Right atrium auricular region (tissue), 2 donors: ENCODE results near the gene CDK6. TPM values are rescaled to one million over a fixed set of nuclear protein-coding genes. Genes with fewer than 3 reads are reported as not detected.
A peak's percentile ranks its signal among the peaks of the same experiment; 100 is the strongest.

Experiments
- DNase-seq: peaks from one replicate; pipeline ENCODE4 v3.0.0-alpha.2; 2019; ENCODE audit warnings: low spot score
- H3K27ac ChIP-seq, 2 donors: fragments of 200-600 bp; sonication (generic); 1 replicate in 1 of 2; 2 replicates in 1 of 2; pipeline ENCODE4 v1.5.1; 2016 to 2019
- H3K27me3 ChIP-seq, 2 donors: fragments of 200-600 bp; sonication (generic); one replicate each; pipeline versions ENCODE4 v1.5.1 to v1.6.0; 2017 to 2019
- H3K36me3 ChIP-seq: fragments of 200-600 bp; sonication (generic); one replicate; pipeline ENCODE4 v1.5.1; 2016
- H3K4me1 ChIP-seq, 2 donors: fragments of 200-600 bp; sonication (generic); one replicate each; pipeline versions ENCODE4 v1.5.1 to v1.6.0; 2017 to 2019
- H3K4me3 ChIP-seq, 2 donors: fragments of 200-600 bp; sonication (generic); 1 replicate in 1 of 2; 2 replicates in 1 of 2; pipeline ENCODE4 v1.5.1; 2017 to 2019; ENCODE audit warnings: mild to moderate bottlenecking in 1 of 2, moderate library complexity in 1 of 2
- H3K9me3 ChIP-seq, 2 donors: fragments of 200-600 bp; sonication (generic); one replicate each; pipeline ENCODE4 v1.5.1; 2019
- total RNA-seq, 2 donors: library from RNA; depleted of rRNA; stranded (reverse); fragments of >200 nt; gene quantifications; one replicate each; pipeline ENCODE4 v1.1.0, GENCODE V29; 2016
- TF ChIP-seq, protein P1 (sequence below), 2 donors: fragments of 200-600 bp; sonication (generic); IDR thresholded peaks; one replicate each; pipeline ENCODE4 v1.5.1; 2019; ENCODE audit warnings: antibody characterized with exemption in 2 of 2

CDK6 gene
- total RNA-seq, 2 donors from 2014 or later, result 10.6 to 12.4 TPM

DNA sequence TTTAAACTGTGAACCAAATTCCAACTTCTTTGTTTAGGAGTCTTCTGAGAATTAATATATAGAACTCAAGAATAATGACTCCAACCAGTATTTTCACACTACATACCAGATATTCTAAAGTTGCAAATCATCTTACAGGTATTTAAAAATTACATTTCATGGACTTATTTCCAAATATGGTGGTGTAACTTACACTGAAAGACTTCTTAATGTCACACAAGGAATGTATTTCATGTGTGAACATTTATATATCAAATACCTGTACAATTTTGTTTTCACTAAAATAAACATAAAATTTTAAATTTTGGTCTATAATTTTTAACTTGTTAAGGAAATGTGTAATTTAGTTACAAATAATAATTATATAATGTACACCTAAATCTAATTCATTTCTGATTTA, 2.6 kb upstream of the CDK6 start:
- Histone ChIP-seq H3K27me3 (no peaks in the 10 kb centered on the region), H3K9me3 (no peaks in the 10 kb centered on the region), H3K27ac (no peak overlapping the region), H3K4me3 (no peak overlapping the region), H3K36me3 (no peaks in the 10 kb centered on the region), H3K4me1 (no peaks in the 10 kb centered on the region)
- TF ChIP-seq, protein P1, sequence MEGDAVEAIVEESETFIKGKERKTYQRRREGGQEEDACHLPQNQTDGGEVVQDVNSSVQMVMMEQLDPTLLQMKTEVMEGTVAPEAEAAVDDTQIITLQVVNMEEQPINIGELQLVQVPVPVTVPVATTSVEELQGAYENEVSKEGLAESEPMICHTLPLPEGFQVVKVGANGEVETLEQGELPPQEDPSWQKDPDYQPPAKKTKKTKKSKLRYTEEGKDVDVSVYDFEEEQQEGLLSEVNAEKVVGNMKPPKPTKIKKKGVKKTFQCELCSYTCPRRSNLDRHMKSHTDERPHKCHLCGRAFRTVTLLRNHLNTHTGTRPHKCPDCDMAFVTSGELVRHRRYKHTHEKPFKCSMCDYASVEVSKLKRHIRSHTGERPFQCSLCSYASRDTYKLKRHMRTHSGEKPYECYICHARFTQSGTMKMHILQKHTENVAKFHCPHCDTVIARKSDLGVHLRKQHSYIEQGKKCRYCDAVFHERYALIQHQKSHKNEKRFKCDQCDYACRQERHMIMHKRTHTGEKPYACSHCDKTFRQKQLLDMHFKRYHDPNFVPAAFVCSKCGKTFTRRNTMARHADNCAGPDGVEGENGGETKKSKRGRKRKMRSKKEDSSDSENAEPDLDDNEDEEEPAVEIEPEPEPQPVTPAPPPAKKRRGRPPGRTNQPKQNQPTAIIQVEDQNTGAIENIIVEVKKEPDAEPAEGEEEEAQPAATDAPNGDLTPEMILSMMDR (IDR thresholded peaks at IDR 0.05), result no peak
- no peak for DNase-seq

DNA sequence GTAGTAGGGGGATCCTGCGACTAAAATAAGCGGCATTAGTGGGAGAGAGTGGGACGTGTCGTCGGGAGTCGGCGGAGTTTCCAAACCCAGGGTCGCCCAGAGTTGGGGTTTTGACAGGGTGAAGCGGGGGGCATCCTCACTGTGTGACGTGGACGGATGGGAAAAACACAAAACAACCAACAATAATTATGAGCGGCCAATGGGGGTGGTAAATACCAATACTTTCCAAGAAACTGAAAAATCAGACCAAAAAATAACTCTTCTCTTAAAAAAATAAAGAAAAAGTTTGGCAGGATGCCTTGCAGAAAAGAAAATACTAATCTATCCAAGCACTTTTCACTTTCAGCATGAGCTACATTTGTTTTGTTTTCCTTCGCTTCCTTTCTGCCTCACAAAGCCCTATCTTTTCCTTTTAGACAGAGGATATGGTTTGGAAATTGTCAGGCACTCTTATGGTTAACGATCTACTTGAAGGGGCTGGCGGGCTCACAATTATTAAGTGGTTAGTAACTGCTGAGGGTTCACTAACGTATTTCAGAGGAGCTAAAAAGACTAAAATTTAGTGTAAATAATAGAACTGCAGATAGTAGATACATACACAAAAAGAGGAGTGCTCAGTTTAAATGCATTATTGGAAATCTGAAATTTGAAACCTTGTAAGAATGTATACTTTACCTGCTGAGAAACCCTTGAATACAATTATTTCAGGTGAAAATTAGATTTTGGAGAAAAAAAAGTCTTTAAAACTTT, 802 bp upstream of the CDK6 start:
- Histone ChIP-seq H3K4me3 (peak overlapping the region; percentile 84 to 86), H3K9me3 (no peaks in the 10 kb centered on the region), H3K36me3 (no peaks in the 10 kb centered on the region), H3K27ac (peak overlapping the region; percentile 95), H3K27me3 (no peaks in the 10 kb centered on the region), H3K4me1 (peaks cover 0 to 6% of the 10 kb centered on the region in 2 donors)
- TF ChIP-seq, protein P1 (IDR thresholded peaks at IDR 0.05), result no peak
- no peak for DNase-seq

DNA sequence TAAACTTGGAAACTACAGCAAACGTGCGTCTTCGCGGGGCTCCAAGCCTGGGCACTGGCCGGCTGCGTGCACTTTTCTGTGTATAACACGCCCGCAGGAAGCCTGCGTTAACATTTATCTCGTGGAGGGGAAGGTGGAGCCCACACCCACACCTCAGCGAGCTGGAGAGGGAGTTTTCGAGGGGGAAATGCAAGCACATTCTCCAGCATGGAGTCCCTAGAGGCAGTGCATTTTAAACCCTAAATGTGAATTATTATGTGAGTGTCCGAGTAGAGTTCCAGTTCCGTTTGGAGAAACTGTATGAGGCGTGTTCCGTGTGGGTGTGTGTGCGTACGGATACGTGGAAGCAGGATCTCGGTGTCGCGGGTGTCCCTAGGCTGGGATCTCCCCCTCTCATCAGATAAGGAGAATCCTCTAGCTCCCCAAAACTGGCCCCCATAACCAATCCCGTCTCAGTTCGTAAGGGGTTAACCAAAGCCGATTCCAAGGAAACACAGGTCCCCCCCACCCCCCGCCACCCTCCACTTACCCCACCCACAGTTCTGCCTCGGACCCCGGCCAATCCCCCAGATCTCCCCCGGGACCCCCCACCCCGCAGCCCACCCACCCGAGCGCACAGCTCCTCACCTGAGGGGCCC, 403 bp downstream of the CDK6 start:
- Histone ChIP-seq H3K27me3 (no peaks in the 10 kb centered on the region), H3K27ac (peak overlapping the region; percentile 95), H3K36me3 (no peaks in the 10 kb centered on the region), H3K9me3 (no peaks in the 10 kb centered on the region), H3K4me3 (peak overlapping the region; percentile 84 to 86), H3K4me1 (peaks cover 0 to 18% of the 10 kb centered on the region in 2 donors)
- no peak for DNase-seq
- TF ChIP-seq, protein P1 (IDR thresholded peaks at IDR 0.05), result no peak

DNA sequence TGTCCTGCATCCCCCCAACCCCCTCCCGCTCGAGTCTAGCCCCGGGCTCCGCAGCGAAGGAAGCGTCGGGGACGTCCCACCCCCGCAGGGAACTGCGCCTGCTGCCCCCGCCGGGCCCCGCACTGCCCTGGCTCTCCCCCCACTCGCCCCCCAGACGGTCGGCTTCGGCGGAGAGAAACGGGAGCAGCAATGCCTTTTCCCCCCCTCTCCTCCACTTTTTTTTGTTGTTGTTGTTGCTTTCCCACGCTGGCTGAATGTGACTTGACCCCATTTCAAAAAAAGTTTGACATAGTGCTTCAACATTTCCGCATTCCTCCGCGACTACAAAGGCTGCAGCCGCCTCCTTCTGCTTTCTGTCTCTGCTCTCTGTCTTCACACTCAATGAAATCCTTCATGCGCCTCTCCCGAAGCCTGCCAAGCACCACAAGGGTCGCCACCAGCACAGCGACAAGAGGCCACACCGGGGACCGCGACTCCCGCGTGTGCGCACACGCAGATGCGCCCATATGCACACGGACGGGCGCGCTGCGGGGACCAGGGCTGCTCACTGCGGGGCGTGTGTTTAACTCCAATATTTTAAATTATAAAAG, 1.0 kb downstream of the CDK6 start:
- Histone ChIP-seq H3K4me1 (peaks cover 0 to 23% of the 10 kb centered on the region in 2 donors), H3K9me3 (no peaks in the 10 kb centered on the region), H3K36me3 (no peaks in the 10 kb centered on the region), H3K4me3 (peak overlapping the region; percentile 84 to 86), H3K27me3 (no peaks in the 10 kb centered on the region), H3K27ac (peak overlapping the region; percentile 95)
- peak; percentile 61 for DNase-seq
- TF ChIP-seq, protein P1 (IDR thresholded peaks at IDR 0.05), result no peak

DNA sequence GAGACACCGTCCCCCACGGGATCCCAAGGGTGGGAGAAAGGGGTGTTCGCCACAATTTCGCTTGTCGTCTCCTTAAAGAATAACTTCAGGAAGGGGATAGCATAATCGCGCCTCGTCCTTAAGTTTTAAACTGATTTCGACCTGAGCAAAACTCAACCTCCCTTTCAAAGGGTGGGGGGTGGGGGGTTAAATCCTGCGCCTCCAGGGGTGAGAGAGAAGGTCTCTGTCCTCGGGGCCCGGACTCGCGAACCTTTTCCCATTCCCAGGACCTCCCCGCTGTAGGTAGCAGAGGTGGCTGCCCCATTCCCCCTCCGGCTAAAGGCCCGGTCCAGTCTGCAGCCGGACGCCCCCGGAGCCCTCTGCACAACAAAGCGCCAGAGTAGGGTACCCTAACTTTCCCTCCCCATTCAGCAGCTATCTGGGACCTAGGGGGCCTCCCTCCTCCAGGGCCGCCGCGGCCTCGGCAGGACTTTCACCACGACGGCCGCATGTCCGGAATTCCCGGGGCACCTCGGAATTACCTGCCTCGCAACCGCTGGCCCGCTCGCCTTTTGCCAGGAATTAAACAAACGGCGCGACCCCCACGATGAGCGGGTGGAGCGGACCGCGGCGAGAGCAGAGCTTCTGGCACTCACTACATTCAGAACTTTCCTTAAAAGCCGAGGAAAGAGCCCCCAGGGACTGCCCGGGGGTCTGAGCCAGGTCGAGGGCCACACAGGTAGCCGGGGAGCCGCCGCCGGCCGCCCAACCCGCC, 1.7 kb downstream of the CDK6 start:
- TF ChIP-seq, protein P1 (IDR thresholded peaks at IDR 0.05), result no peak
- DNase-seq, result no peak
- Histone ChIP-seq H3K4me1 (peaks cover 0 to 23% of the 10 kb centered on the region in 2 donors), H3K27me3 (no peaks in the 10 kb centered on the region), H3K9me3 (no peaks in the 10 kb centered on the region), H3K4me3 (peak overlapping the region; percentile 84 to 86), H3K36me3 (no peaks in the 10 kb centered on the region), H3K27ac (peak overlapping the region; percentile 95)
